Mucosa of stomach (tissue), 1 donor: Measurements from ENCODE around the gene TSPAN15.

Source experiments
- H3K27me3 ChIP-seq: one replicate; pipeline ENCODE4 v1.7.0; 2013; ENCODE audit warnings: mild to moderate bottlenecking, low read length; ENCODE audit not compliant: control insufficient read depth, insufficient read depth
- H3K36me3 ChIP-seq: one replicate; pipeline ENCODE4 v1.7.0; 2013; ENCODE audit warnings: low read length; ENCODE audit not compliant: control insufficient read depth, insufficient read depth
- H3K4me1 ChIP-seq: one replicate; pipeline ENCODE4 v1.7.0; 2013; ENCODE audit warnings: mild to moderate bottlenecking, low read length; ENCODE audit not compliant: control insufficient read depth, insufficient read depth
- H3K4me3 ChIP-seq: one replicate; pipeline ENCODE4 v1.7.0; 2013; ENCODE audit warnings: low read length
- H3K9ac ChIP-seq: one replicate; pipeline ENCODE4 v1.7.0; 2013; ENCODE audit warnings: mild to moderate bottlenecking, low read length, moderate library complexity
- H3K9me3 ChIP-seq: one replicate; pipeline ENCODE4 v1.7.0; 2013; ENCODE audit warnings: mild to moderate bottlenecking, low read length, moderate library complexity; ENCODE audit not compliant: control insufficient read depth
- donor health status: Pancreatic carcinoma.

The TSPAN15 gene

DNA sequence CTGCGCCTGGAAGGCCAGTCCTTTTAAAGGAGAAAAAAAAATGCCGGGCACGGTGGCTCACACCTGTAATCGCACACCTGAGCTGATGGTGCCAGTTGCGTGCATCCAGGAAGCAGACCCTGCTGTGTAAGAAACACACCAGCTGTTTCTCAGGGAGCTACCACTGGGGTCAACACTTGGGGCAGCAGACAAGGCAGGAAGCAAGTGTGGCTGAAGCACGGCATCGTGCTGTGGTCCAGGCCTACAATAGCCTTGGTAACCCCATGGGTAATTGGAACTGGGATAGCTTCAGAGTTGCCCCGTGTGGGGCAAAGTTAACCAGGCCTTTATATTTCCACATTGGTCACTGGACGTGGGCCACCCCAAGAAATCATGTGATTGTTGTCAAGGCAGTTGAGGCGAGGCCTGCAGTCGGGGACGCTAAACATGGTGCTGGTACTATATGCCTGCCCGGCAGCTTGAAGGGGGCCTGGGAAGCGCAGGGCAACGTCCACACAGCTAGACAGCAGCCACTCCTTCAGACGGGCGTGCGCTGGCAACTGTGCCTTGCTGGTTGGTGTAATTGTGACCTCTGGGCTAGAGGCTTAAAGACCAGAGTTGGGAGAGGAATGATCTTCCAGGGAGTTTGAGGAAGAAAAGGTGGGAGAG is 32.0 kb upstream of the TSPAN15 start:
- no peaks in the 10 kb centered on the region for H3K36me3 ChIP-seq
- no peak overlapping the region for H3K9ac ChIP-seq
- H3K9me3 ChIP-seq = no peaks in the 10 kb centered on the region
- no peaks in the 10 kb centered on the region for H3K27me3 ChIP-seq
- H3K4me1 ChIP-seq = peaks cover 43% of the 10 kb centered on the region
- no peak overlapping the region for H3K4me3 ChIP-seq

DNA sequence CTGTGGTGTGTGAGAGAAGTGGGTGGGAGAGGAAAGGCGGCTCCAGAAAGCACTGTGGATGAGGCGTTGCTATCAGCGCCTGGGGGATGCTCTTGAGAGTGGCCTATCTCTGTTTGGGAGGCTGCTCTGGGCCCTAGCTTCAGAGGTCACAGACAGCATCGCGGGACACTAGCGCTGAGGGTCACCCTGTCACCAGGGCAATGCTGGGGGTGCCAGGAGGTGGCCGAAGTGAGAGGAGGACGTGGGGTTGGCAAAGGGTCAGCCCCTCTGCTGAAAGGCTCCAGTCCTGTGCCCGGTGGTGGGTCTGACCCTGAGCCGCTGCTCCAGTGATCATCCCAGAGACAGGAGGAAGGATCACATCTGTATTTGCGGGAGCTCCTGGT is 31.5 kb upstream of the TSPAN15 start:
- peaks cover 47% of the 10 kb centered on the region for H3K4me1 ChIP-seq

DNA sequence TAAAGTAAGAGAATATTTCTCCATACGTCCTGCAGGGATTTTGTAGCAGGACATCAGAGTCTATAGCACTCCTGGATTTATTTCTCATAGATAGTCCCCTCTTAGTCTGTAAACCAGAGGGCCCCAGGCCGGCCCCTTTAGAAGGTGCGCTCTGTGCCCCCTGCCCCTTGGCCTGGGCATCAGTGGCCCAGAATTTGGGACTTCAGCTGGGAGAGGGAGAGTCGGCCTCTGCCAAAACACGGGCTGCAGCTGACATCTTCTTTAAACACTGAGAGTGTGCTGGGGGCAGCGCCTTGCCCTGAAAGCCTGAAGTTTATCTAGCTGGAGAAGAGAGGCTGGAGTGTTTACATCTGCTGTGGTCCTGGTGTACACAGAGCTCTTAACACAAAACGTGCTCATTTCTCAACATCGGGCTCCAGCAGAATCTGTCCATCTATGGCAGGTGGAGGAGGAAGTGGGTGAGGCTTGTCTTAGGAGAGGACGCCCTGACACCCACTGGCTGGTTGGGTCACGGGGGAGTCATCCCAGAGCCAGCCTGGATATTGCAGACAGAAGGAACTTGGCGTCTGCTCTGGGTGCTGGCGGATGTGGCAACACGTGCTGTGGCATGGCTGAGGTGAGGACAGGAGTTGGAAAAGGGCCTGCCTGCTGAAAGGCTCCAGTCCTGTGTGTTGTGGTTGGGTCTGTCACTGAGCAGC is 29.5 kb upstream of the TSPAN15 start:
- Histone ChIP-seq H3K4me1 (peaks cover 67% of the 10 kb centered on the region), H3K36me3 (no peaks in the 10 kb centered on the region), H3K27me3 (no peaks in the 10 kb centered on the region), H3K9me3 (no peaks in the 10 kb centered on the region), H3K9ac (no peak overlapping the region), H3K4me3 (no peak overlapping the region)

More for the DNA sequence above, 31.5 kb upstream of the TSPAN15 start:
- Histone ChIP-seq H3K4me3 (no peak overlapping the region), H3K36me3 (no peaks in the 10 kb centered on the region), H3K27me3 (no peaks in the 10 kb centered on the region), H3K9me3 (no peaks in the 10 kb centered on the region), H3K9ac (no peak overlapping the region)

DNA sequence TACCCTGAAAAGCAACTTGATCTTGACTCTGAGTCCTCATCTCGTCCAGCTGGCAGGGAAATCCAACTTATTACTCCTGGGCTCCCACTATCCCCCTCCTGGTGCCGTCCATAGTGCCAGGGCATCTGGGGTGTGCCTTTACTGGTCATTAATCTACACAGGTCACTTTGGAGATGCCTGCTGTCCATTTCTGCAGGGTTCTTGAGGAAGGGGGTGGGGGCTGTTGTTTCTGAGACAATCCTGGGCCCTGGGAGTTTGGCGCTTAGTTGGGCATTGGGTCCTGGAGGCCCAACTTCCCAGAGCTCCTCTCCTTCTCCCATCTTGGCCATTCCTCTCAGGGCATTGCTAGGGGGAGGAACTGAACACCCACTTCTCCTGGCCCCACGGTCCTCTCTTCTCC is 28.6 kb upstream of the TSPAN15 start:
- no peak overlapping the region for H3K9ac ChIP-seq
- H3K4me1 ChIP-seq = peaks cover 63% of the 10 kb centered on the region
- H3K27me3 ChIP-seq = no peaks in the 10 kb centered on the region
- H3K4me3 ChIP-seq = no peak overlapping the region
- no peaks in the 10 kb centered on the region for H3K9me3 ChIP-seq
- no peaks in the 10 kb centered on the region for H3K36me3 ChIP-seq

DNA sequence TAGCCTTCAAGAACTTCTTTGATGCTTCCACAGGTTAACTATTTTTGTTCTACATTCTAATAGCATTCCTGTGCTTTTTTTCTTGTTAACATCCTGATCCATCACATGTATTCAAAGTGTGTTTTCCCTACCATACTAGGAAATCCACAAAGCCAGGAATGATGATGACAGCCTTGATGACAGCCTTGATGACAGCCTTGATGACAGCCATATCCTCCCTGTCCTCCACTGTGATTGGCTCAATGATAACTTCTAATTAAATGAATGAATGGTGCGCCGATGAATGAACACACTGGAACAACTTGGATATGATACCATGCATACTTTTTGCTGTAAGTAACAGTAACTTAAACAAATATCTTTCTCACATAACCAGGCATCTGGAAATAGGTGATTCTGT is 26.2 kb upstream of the TSPAN15 start:
- peaks cover 42% of the 10 kb centered on the region for H3K4me1 ChIP-seq
- no peak overlapping the region for H3K9ac ChIP-seq
- no peak overlapping the region for H3K4me3 ChIP-seq
- H3K36me3 ChIP-seq = no peaks in the 10 kb centered on the region
- H3K27me3 ChIP-seq = no peaks in the 10 kb centered on the region
- no peaks in the 10 kb centered on the region for H3K9me3 ChIP-seq

DNA sequence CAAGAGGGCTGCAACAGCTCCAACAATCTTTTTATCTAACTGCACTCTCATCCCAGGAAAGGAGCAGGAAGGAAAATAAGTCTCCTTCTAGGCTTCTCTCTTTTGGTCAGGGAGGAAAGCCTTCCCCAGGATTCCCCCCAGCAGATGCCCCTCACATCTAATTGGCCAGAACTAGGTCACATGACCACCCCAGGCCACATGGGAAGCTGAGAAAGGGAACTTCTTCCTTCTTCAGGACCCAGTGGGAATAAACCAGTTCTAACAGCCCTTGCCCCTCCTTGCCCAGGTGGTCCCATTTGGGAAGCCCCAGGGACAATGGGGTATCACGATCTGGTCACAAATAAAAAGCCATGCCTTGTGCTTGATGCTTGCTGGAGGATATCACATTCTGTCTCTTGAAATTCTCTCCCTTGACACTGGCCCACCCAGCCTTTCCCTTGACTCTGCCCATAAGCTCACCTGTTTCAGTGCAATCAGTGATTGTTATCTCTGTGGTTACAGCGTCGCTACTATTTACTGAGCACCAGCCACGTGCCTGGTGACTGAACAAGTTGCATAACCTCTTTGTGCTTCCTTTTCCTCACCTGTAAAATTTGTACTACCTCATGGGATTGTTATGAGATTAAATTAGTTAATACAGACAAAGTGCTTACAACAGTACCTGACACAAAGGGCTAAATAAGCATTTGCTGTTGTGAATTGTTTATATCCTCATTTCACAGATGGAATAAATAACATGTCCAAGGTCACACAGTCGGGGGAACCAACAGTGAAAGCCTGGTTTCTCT is 25.6 kb upstream of the TSPAN15 start:
- Histone ChIP-seq H3K9me3 (no peaks in the 10 kb centered on the region), H3K4me3 (no peak overlapping the region), H3K9ac (peak overlapping the region; percentile 36), H3K27me3 (no peaks in the 10 kb centered on the region), H3K36me3 (no peaks in the 10 kb centered on the region), H3K4me1 (peaks cover 42% of the 10 kb centered on the region)

DNA sequence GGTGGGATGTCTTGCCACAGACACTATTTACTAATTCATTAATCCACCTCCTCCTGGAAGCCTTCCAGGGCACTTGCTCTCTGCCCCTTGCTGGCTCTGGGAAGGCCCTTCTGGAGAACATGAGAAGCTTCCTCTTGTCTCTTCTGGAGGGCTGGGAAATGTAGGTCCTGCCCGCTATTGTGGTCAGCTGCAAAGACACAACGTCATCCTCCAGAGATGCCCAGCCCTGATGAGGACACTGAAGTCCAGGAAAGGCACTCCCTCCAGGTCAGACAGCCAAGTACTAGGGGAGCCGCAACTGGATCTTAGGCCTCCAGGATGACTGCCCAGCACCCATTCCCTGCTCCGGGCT is 24.9 kb upstream of the TSPAN15 start:
- H3K9ac ChIP-seq = peak overlapping the region; percentile 36
- H3K27me3 ChIP-seq = no peaks in the 10 kb centered on the region
- H3K4me3 ChIP-seq = no peak overlapping the region
- H3K36me3 ChIP-seq = no peaks in the 10 kb centered on the region
- peaks cover 42% of the 10 kb centered on the region for H3K4me1 ChIP-seq
- H3K9me3 ChIP-seq = no peaks in the 10 kb centered on the region

DNA sequence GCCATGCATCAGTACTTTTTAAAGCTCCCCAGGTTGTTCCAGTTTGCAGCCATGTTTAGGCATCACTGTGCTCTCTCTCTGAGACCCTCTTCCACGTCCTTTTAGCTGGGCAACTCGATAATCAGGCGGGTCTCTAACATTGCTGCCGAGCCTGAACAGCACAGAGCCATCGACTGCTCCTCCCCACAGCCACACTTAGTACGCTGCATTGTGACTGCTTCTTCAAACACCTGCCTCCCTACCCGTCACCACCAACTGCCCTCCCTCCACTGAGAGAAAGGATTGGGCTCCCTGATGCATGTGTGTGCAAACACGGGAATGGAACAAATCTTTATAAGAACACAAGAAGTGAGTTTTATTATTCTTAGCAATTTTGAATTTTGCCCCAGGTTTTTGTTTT is 23.1 kb upstream of the TSPAN15 start:
- no peak overlapping the region for H3K4me3 ChIP-seq
- no peaks in the 10 kb centered on the region for H3K27me3 ChIP-seq
- no peaks in the 10 kb centered on the region for H3K36me3 ChIP-seq
- peaks cover 31% of the 10 kb centered on the region for H3K4me1 ChIP-seq
- no peak overlapping the region for H3K9ac ChIP-seq
- H3K9me3 ChIP-seq = no peaks in the 10 kb centered on the region

DNA sequence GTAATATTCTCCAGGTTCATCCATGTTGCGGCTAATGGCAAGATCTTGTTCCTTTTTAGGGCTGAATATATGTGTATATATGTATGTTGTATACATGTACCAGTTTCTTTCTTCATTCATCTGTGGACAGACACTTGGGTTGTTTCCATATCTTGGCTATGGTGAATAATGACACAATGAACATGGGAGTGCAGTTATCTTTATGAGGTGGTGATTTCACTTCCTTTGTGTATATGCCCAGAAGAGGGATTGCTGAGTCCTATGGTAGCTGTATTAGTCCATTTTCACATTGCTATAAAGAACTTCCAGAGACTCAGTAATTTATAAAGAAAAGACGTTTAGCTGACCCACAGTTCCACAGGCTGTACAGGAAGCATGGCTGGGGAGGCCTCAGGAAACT is 17.1 kb upstream of the TSPAN15 start:
- no peaks in the 10 kb centered on the region for H3K27me3 ChIP-seq
- H3K4me3 ChIP-seq = no peak overlapping the region
- peaks cover 28% of the 10 kb centered on the region for H3K4me1 ChIP-seq
- H3K9me3 ChIP-seq = no peaks in the 10 kb centered on the region
- no peaks in the 10 kb centered on the region for H3K36me3 ChIP-seq
- no peak overlapping the region for H3K9ac ChIP-seq

DNA sequence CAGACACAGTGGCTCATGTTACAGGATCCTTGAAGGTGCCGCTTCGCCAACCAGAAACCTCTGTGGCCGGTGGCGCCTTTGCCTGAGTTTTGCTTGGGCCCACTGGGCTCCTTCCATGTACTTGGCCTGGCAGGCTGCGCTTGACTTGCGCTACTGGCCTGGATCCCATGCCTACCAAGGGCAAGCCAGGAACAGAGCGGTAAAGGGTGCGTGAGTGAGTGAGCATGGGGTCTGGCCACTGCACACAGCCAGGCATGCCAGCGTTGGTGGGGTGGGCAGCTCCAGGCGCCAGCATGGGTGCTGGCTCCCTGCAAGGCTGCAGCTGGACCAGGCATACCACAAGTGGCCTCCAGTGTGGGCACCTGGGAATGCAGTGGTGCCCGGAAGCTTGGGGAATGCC is 16.3 kb upstream of the TSPAN15 start:
- Histone ChIP-seq H3K4me1 (peaks cover 36% of the 10 kb centered on the region), H3K9ac (no peak overlapping the region), H3K27me3 (no peaks in the 10 kb centered on the region), H3K4me3 (no peak overlapping the region), H3K36me3 (no peaks in the 10 kb centered on the region), H3K9me3 (no peaks in the 10 kb centered on the region)

DNA sequence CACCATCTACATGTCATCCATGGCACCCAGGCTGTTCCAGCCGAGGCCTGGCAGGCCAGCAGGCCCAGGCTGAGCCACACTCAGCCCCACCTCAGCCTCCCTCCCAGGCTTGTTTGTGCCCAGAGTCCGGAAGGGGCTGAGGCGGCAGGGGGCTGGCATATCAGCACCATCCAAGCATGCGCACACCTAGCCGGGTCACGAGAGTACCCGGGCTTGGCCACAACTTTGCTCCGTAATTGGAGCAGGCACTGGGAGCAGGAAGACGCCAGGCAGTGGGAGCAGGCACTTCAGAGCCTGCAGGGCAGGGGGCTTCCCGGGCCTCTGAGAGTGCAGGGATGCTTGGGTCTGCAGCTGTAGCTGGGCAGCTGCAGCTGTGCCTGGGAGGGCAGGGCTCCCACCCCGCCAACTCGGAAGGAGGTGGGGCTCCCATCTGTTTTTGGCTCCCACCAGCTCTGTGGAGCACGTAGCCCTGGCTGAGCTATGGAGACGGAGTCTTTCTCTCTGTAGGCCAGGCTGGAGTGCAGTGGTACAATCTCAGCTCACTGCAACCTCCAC is 15.2 kb upstream of the TSPAN15 start:
- Histone ChIP-seq H3K4me3 (no peak overlapping the region), H3K36me3 (no peaks in the 10 kb centered on the region), H3K4me1 (peaks cover 42% of the 10 kb centered on the region), H3K9ac (no peak overlapping the region), H3K27me3 (no peaks in the 10 kb centered on the region), H3K9me3 (no peaks in the 10 kb centered on the region)
